Parathyroid adenoma (tissue), 2 donors: ENCODE results near the gene GLIS1.

Experiments used
- H2AFZ ChIP-seq: fragments of 300-600 bp; sonication (generic); one replicate; pipeline ENCODE4 v1.7.0; 2017; ENCODE audit warnings: antibody characterized with exemption, mild to moderate bottlenecking
- H3K27ac ChIP-seq: fragments of 300-600 bp; sonication (generic); one replicate; pipeline ENCODE4 v1.7.0; 2017
- H3K27me3 ChIP-seq: fragments of 300-600 bp; sonication (generic); one replicate; pipeline ENCODE4 v1.7.0; 2017; ENCODE audit warnings: low read length; ENCODE audit not compliant: control insufficient read depth, insufficient read depth
- H3K36me3 ChIP-seq: fragments of 300-600 bp; sonication (generic); one replicate; pipeline ENCODE4 v1.7.0; 2017; ENCODE audit warnings: low read length; ENCODE audit not compliant: control insufficient read depth, insufficient read depth
- H3K4me1 ChIP-seq: fragments of 300-600 bp; sonication (generic); one replicate; pipeline ENCODE4 v1.7.0; 2017; ENCODE audit warnings: control low read depth
- H3K4me2 ChIP-seq: fragments of 300-600 bp; sonication (generic); one replicate; pipeline ENCODE4 v1.7.0; 2017; ENCODE audit warnings: low read length
- H3K4me3 ChIP-seq: fragments of 300-600 bp; sonication (generic); one replicate; pipeline ENCODE4 v1.7.0; 2017; ENCODE audit warnings: low read depth, low read length
- H3K79me2 ChIP-seq: fragments of 300-600 bp; sonication (generic); one replicate; pipeline ENCODE4 v1.7.0; 2017; ENCODE audit warnings: control low read depth
- H3K9ac ChIP-seq: fragments of 300-600 bp; sonication (generic); one replicate; pipeline ENCODE4 v1.7.0; 2017; ENCODE audit warnings: mild to moderate bottlenecking
- H3K9me3 ChIP-seq: fragments of 300-600 bp; sonication (generic); one replicate; pipeline ENCODE4 v1.7.0; 2017; ENCODE audit warnings: low read length; ENCODE audit not compliant: control insufficient read depth
- TF ChIP-seq, protein P1 (sequence below): fragments of 300-600 bp; sonication (generic); IDR thresholded peaks from one replicate; pipeline ENCODE4 v1.7.0; 2017; ENCODE audit warnings: antibody characterized with exemption, mild to moderate bottlenecking
- donor health status: primary hyperparathyroidism.

Gene GLIS1

DNA sequence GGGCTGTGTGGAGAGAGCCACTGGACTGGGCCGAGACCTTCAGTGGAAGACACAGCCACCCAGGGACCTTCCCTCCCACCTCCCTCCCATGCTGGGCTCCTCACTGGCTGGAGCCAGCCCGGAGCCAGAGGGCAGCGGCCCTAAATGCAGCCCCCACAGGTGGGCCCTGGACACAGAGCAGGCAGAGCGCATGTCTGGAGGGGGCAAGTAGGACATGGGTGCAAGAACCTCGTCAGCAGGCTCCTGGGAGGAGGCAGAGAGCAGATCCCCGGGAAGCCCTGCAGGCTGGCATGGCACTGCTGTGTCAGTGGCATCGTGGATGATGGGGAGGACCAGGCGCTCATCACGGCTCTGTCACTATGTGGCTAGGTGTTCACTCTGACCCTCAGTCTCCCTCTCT lies 234.1 kb downstream of the GLIS1 start:
- Histone ChIP-seq H3K4me1 (no peaks in the 10 kb centered on the region), H3K36me3 (no peaks in the 10 kb centered on the region), H3K4me3 (no peak overlapping the region), H2AFZ (no peak overlapping the region), H3K79me2 (no peaks in the 10 kb centered on the region), H3K9ac (no peak overlapping the region), H3K27me3 (no peaks in the 10 kb centered on the region), H3K9me3 (no peaks in the 10 kb centered on the region), H3K4me2 (no peak overlapping the region), H3K27ac (no peak overlapping the region)
- TF ChIP-seq, protein P1, sequence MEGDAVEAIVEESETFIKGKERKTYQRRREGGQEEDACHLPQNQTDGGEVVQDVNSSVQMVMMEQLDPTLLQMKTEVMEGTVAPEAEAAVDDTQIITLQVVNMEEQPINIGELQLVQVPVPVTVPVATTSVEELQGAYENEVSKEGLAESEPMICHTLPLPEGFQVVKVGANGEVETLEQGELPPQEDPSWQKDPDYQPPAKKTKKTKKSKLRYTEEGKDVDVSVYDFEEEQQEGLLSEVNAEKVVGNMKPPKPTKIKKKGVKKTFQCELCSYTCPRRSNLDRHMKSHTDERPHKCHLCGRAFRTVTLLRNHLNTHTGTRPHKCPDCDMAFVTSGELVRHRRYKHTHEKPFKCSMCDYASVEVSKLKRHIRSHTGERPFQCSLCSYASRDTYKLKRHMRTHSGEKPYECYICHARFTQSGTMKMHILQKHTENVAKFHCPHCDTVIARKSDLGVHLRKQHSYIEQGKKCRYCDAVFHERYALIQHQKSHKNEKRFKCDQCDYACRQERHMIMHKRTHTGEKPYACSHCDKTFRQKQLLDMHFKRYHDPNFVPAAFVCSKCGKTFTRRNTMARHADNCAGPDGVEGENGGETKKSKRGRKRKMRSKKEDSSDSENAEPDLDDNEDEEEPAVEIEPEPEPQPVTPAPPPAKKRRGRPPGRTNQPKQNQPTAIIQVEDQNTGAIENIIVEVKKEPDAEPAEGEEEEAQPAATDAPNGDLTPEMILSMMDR, result no peak

DNA sequence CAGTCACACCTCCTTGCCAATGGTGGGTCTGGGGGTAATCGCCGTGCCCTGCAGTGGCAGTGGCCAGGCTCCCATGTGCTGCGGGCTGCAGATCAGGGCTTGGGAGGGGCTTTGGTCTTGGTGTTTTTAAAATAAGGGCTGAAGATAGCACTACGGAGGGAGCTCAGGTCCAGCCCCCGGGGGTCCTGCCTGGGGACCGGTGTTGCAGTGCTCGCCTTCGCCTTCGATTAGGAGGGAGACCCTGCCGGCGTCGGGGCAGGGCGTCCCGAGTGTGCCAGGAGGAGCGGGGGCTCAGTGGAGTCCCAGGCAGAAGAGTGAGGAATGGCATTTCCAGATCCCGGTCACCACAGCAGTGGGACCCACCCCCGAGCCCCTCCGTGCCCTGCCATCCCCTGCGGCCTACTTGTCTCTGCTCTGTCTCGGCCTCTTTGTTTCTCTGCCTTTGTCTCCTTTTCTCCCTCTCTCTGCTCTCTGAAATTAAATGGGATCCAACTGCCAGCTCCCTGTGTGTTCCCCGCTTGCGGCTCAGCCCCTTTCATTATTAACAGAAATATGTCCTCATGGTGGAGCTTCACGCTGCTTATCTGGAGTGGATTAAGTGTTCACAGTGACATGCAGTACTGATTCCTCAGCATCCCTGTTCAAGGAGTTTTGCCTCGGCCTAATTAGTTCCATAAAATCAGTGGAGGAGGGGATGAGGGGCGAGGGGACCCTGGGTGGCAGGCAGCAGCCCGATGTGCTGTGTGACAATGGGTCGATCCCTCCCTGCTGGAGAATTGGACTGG lies 235.3 kb downstream of the GLIS1 start:
- no peak overlapping the region for H3K4me3 ChIP-seq
- no peaks in the 10 kb centered on the region for H3K9me3 ChIP-seq
- no peaks in the 10 kb centered on the region for H3K4me1 ChIP-seq
- H3K4me2 ChIP-seq, result no peak overlapping the region
- TF ChIP-seq, protein P1, result no peak
- no peak overlapping the region for H3K9ac ChIP-seq
- no peak overlapping the region for H3K27ac ChIP-seq
- no peak overlapping the region for H2AFZ ChIP-seq
- no peaks in the 10 kb centered on the region for H3K36me3 ChIP-seq
- no peaks in the 10 kb centered on the region for H3K79me2 ChIP-seq
- no peaks in the 10 kb centered on the region for H3K27me3 ChIP-seq

DNA sequence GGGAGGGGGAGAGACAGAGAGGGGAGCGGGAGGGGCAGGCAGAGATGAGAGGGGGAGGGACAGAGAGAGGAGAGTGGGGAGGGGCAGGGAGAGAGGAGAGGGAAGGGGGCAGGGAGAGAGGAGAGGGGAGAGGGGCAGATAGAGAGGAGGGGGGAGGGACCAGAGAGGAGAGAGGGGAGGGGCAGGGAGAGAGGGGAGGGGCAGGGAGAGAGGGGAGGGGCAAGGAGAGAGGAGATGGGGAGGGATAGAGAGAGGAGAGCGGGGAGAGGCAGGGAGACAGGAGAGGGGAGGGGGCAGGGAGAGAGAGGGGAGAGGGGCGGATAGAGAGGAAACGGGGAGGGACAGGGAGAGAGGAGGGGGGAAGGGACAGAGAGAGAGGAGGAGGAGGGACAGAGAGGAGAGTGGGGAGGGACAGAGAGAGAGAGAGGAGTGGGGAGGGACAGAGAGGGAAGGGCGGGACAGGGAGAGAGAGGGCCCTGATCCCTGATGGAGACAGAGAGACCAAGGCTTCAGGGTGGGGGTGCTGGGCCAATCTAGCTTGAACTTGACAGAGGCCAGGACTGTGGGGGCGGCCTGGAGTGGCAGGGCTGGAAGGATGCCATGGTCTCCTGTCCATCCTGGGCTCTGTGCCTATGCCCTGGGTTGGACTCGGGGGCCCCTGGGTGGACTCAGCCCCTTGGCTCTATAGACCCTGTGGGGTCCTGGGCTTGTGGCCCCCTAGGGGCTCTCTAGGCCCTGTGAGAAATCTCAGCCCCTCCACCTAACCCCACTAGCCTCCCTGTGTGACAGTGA lies 236.1 kb downstream of the GLIS1 start:
- Histone ChIP-seq H3K4me3 (no peak overlapping the region), H3K4me2 (no peak overlapping the region), H3K9me3 (no peaks in the 10 kb centered on the region), H3K27ac (no peak overlapping the region), H3K36me3 (no peaks in the 10 kb centered on the region), H3K27me3 (no peaks in the 10 kb centered on the region), H3K9ac (no peak overlapping the region), H3K79me2 (no peaks in the 10 kb centered on the region), H3K4me1 (no peaks in the 10 kb centered on the region), H2AFZ (no peak overlapping the region)
- TF ChIP-seq, protein P1, result no peak

DNA sequence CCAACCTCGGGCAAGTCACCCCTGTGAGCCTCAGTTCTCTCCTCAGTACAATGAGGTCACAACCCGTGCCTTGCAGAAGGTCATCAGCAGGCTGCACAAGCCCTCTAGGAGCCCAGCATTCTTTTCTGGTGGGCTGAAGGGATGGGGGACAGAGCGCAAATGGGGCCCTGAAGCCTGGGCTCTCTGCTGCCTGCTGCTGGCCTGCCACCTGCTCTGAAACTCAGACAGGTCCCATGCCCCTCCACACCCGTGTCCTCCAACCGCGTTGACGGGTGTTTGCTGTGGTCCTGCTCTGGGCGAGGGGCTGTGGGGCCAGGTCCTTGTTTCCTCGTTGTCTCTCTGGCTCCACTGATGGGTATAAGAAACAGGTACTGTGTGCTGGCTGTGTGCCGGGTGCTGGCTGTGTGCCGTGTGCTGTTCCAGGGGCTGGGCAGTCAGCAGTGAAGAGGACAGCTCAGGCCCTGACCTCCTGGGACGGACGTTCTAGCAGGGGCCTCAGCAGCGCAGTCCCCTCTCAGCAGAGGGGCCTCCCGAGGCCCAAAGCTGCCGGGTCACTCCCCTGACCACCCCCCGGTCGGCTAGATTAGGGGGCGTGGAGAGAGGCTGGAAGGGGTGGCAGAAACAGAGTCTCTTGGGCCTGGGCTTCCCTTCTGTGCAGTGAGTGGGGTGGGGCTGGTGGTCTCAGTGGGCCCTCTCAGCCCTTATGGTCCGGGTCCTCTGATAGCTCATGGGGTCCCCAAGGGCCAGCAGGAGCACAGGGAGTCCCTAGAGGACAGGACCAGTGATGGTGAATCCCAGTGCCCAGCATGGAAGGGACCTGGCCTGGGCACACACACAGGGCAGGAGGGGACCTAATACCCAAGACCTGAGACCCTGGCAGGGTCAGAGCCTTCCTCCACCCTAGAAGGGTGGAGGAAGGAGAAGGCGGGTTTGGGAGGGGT lies 237.6 kb downstream of the GLIS1 start:
- no peaks in the 10 kb centered on the region for H3K4me1 ChIP-seq
- no peaks in the 10 kb centered on the region for H3K79me2 ChIP-seq
- TF ChIP-seq, protein P1, result no peak
- H3K9ac ChIP-seq, result no peak overlapping the region
- H3K36me3 ChIP-seq, result no peaks in the 10 kb centered on the region
- H2AFZ ChIP-seq, result no peak overlapping the region
- H3K9me3 ChIP-seq, result no peaks in the 10 kb centered on the region
- no peak overlapping the region for H3K4me3 ChIP-seq
- H3K4me2 ChIP-seq, result no peak overlapping the region
- H3K27ac ChIP-seq, result no peak overlapping the region
- no peaks in the 10 kb centered on the region for H3K27me3 ChIP-seq
